Erythroblast (primary cell): Measurements from ENCODE around the gene CYSLTR2.

Source experiments
- DNase-seq, 2 experiments: peaks; one replicate each; lab custom pipeline; 2025; lab: John Stamatoyannopoulos, UW
- GATA1 ChIP-seq: IDR thresholded peaks from 2 replicates; pipeline ENCODE4 v1.6.1; 2011; ENCODE audit warnings: low read depth, mild to moderate bottlenecking, control low read depth, low read length, moderate library complexity
- POLR2A ChIP-seq: IDR thresholded peaks from 2 replicates; pipeline ENCODE4 v1.6.1; 2011; ENCODE audit warnings: mild to moderate bottlenecking, low read length

The CYSLTR2 gene

GRCh38 chr13:48728876-48729275 lies 75.1 kb downstream of the CYSLTR2 start:
- TF ChIP-seq POLR2A = no peak
- no peak for TF ChIP-seq GATA1
- no peak for DNase-seq

GRCh38 chr13:48729856-48730255 lies 76.1 kb downstream of the CYSLTR2 start:
- peak; percentile 4 to 27 for DNase-seq
- TF ChIP-seq POLR2A = peak; percentile 61
- TF ChIP-seq GATA1 = no peak

GRCh38 chr13:48731001-48731658 lies 77.4 kb downstream of the CYSLTR2 start:
- no peak for DNase-seq
- TF ChIP-seq GATA1 = no peak
- no peak for TF ChIP-seq POLR2A

GRCh38 chr13:48731957-48732569 lies 78.3 kb downstream of the CYSLTR2 start:
- no peak for TF ChIP-seq GATA1
- no peak for TF ChIP-seq POLR2A
- DNase-seq = peak; percentile 54 to 64

GRCh38 chr13:48733739-48734335 lies 80.1 kb downstream of the CYSLTR2 start:
- no peak for DNase-seq
- TF ChIP-seq POLR2A = no peak
- no peak for TF ChIP-seq GATA1

GRCh38 chr13:48735571-48735970 lies 81.8 kb downstream of the CYSLTR2 start:
- DNase-seq = no peak
- no peak for TF ChIP-seq GATA1
- TF ChIP-seq POLR2A = no peak

- TF ChIP-seq POLR2A (no peak), GATA1 (no peak)
- DNase-seq = no peak
Measured at GRCh38 chr13:48737689-48738088, 84.0 kb downstream of the CYSLTR2 start.

GRCh38 chr13:48738311-48738710 lies 84.6 kb downstream of the CYSLTR2 start:
- DNase-seq = no peak
- no peak for TF ChIP-seq POLR2A
- TF ChIP-seq GATA1 = no peak

GRCh38 chr13:48739386-48739964 lies 85.7 kb downstream of the CYSLTR2 start:
- peak; percentile 4 to 19 for DNase-seq
- TF ChIP-seq POLR2A (no peak), GATA1 (no peak)

- no peak for DNase-seq
- TF ChIP-seq POLR2A (no peak), GATA1 (no peak)
Measured at GRCh38 chr13:48741377-48741776, 87.6 kb downstream of the CYSLTR2 start.

GRCh38 chr13:48746821-48747220 lies 93.1 kb downstream of the CYSLTR2 start:
- TF ChIP-seq GATA1 (no peak), POLR2A (no peak)
- DNase-seq = no peak

GRCh38 chr13:48748681-48749080 lies 95.0 kb downstream of the CYSLTR2 start:
- no peak for DNase-seq
- no peak for TF ChIP-seq POLR2A

- DNase-seq = peak in 1 of 2 experiments; percentile 13
- TF ChIP-seq POLR2A (no peak), GATA1 (no peak)
Measured at GRCh38 chr13:48749144-48749543, 95.4 kb downstream of the CYSLTR2 start.
